MM.1S (cell line): ENCODE results near the gene JDP2.

Experiments used
- DNase-seq: peaks from one replicate; pipeline ENCODE4 v3.0.0-alpha.2; 2015
- H2AFZ ChIP-seq: fragments of 300-600 bp; sonication (generic); 2 replicates; pipeline ENCODE4 v1.6.0; 2016; ENCODE audit warnings: antibody characterized with exemption, low read length
- H3F3A ChIP-seq: fragments of 300-600 bp; sonication (generic); 2 replicates; pipeline ENCODE4 v1.6.1; 2016; ENCODE audit warnings: mild to moderate bottlenecking, antibody characterized with exemption, low read length, moderate library complexity, mixed read lengths; ENCODE audit not compliant: insufficient read depth
- H3K27ac ChIP-seq: fragments of 300-600 bp; sonication (generic); 2 replicates; pipeline ENCODE4 v1.5.1; 2016; ENCODE audit warnings: mild to moderate bottlenecking, low read length
- H3K27me3 ChIP-seq: fragments of 300-600 bp; sonication (generic); replicated peaks from 2 replicates; pipeline ENCODE4 v1.6.0; 2016; ENCODE audit warnings: low read length; ENCODE audit not compliant: insufficient read depth
- H3K36me3 ChIP-seq: fragments of 300-600 bp; sonication (generic); replicated peaks from 2 replicates; pipeline ENCODE4 v1.6.1; 2016; ENCODE audit warnings: mild to moderate bottlenecking, low read length, mixed read lengths; ENCODE audit not compliant: insufficient read depth
- H3K4me1 ChIP-seq: fragments of 300-600 bp; sonication (generic); 2 replicates; pipeline ENCODE4 v1.6.1; 2016; ENCODE audit warnings: low read length, mixed read lengths
- H3K4me2 ChIP-seq: fragments of 300-600 bp; sonication (generic); 2 replicates; pipeline ENCODE4 v1.6.0; 2016; ENCODE audit warnings: low read depth, low read length
- H3K4me3 ChIP-seq: fragments of 300-600 bp; sonication (generic); 2 replicates; pipeline ENCODE4 v1.5.1; 2016; ENCODE audit warnings: low read length, mixed read lengths
- H3K79me2 ChIP-seq: fragments of 300-600 bp; sonication (generic); 2 replicates; pipeline ENCODE4 v1.6.1; 2016; ENCODE audit warnings: mixed run types, low read length, mixed read lengths
- H3K9ac ChIP-seq: fragments of 300-600 bp; sonication (generic); 2 replicates; pipeline ENCODE4 v1.6.1; 2016; ENCODE audit warnings: low read length, mixed read lengths
- H3K9me2 ChIP-seq: fragments of 300-600 bp; sonication (generic); replicated peaks from 2 replicates; pipeline ENCODE4 v1.6.1; 2016; ENCODE audit warnings: mild to moderate bottlenecking, low read length, mixed read lengths; ENCODE audit not compliant: insufficient read depth
- H3K9me3 ChIP-seq: fragments of 300-600 bp; sonication (generic); replicated peaks from 2 replicates; pipeline ENCODE4 v1.6.1; 2016; ENCODE audit warnings: mild to moderate bottlenecking, low read length, mixed read lengths; ENCODE audit not compliant: insufficient read depth
- H4K20me1 ChIP-seq: fragments of 300-600 bp; sonication (generic); 2 replicates; pipeline ENCODE4 v1.6.1; 2016; ENCODE audit warnings: mild to moderate bottlenecking, low read length, moderate library complexity, mixed read lengths; ENCODE audit not compliant: insufficient read depth
- CTCF ChIP-seq: fragments of 300-600 bp; sonication (generic); IDR thresholded peaks from 2 replicates; pipeline ENCODE4 v1.5.1; 2016; ENCODE audit warnings: antibody characterized with exemption, low read length, mixed read lengths
- EZH2 ChIP-seq: fragments of 300-600 bp; sonication (generic); optimal IDR thresholded peaks from 2 replicates; pipeline ENCODE3; 2017; ENCODE audit warnings: low read depth, mild to moderate bottlenecking, antibody characterized with exemption, low read length, mixed read lengths
- EZH2phosphoT487 ChIP-seq: fragments of 300-600 bp; sonication (generic); IDR thresholded peaks from 2 replicates; pipeline ENCODE4 v1.6.1; 2018; ENCODE audit warnings: antibody characterized with exemption, low read length

JDP2 gene

GRCh38 chr14:75489480-75489837 is 61.6 kb downstream of the JDP2 start:
- Histone ChIP-seq H2AFZ (no peak overlapping the region), H3K79me2 (no peaks in the 10 kb centered on the region), H3K4me2 (no peak overlapping the region), H3F3A (no peaks in the 10 kb centered on the region), H4K20me1 (no peaks in the 10 kb centered on the region), H3K27ac (no peak overlapping the region), H3K9ac (no peak overlapping the region), H3K4me3 (no peak overlapping the region), H3K36me3 (no peaks in the 10 kb centered on the region), H3K9me3 (no peaks in the 10 kb centered on the region), H3K4me1 (no peaks in the 10 kb centered on the region), H3K27me3 (no peaks in the 10 kb centered on the region), H3K9me2 (no peaks in the 10 kb centered on the region)
- TF ChIP-seq EZH2phosphoT487: no peak
- TF ChIP-seq CTCF: no peak
- TF ChIP-seq EZH2: no peak
- DNase-seq: no peak

- no peak overlapping the region for H2AFZ ChIP-seq
- H3K4me3 ChIP-seq: no peak overlapping the region
- H3K36me3 ChIP-seq: no peaks in the 10 kb centered on the region
- H3K9me2 ChIP-seq: no peaks in the 10 kb centered on the region
- no peaks in the 10 kb centered on the region for H3K9me3 ChIP-seq
- H3F3A ChIP-seq: no peaks in the 10 kb centered on the region
- H3K27me3 ChIP-seq: no peaks in the 10 kb centered on the region
- H3K79me2 ChIP-seq: no peaks in the 10 kb centered on the region
- no peak overlapping the region for H3K27ac ChIP-seq
- TF ChIP-seq EZH2phosphoT487 (no peak), CTCF (no peak), EZH2 (no peak)
- no peak overlapping the region for H3K4me2 ChIP-seq
- no peak overlapping the region for H3K9ac ChIP-seq
- no peaks in the 10 kb centered on the region for H4K20me1 ChIP-seq
- no peak for DNase-seq
- no peaks in the 10 kb centered on the region for H3K4me1 ChIP-seq
These were observed 63.7 kb downstream of the JDP2 start for GRCh38 chr14:75491376-75491978.

GRCh38 chr14:75492832-75493591 is 65.2 kb downstream of the JDP2 start:
- Histone ChIP-seq H3K4me2 (no peak overlapping the region), H4K20me1 (no peaks in the 10 kb centered on the region), H3F3A (no peaks in the 10 kb centered on the region), H3K9me2 (no peaks in the 10 kb centered on the region), H3K27me3 (no peaks in the 10 kb centered on the region), H2AFZ (no peak overlapping the region), H3K9me3 (no peaks in the 10 kb centered on the region), H3K36me3 (no peaks in the 10 kb centered on the region), H3K9ac (no peak overlapping the region), H3K4me3 (no peak overlapping the region), H3K27ac (no peak overlapping the region), H3K79me2 (no peaks in the 10 kb centered on the region), H3K4me1 (no peaks in the 10 kb centered on the region)
- no peak for DNase-seq
- TF ChIP-seq EZH2: no peak
- no peak for TF ChIP-seq CTCF
- TF ChIP-seq EZH2phosphoT487: no peak
